ENCODE results near the gene C22orf15. TPM values are rescaled to one million over a fixed set of nuclear protein-coding genes. Genes with fewer than 3 reads are reported as not detected.

The C22orf15 gene
- total RNA-seq, 4 donors from 2014 or later, result not detected

DNA sequence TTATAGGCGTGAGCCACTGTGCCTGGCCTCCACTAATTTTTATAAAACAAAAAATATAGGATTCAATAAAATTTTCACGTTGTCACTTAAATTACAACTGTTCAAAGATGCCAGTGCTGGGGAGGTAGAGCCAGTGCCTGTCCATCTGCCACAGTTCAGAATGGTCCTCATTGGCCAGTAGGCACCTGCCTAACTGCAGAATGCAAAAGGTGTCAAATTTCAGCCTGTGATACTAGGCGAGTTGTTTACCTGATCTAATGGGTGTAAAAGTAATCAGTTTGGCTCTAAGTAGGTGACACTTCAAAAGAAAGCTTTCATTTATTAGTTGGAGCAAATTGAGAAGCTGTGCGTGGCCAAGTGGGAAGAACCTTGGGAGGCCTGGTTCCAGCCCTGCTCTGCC, 26.3 kb downstream of the C22orf15 start:
- no peak for DNase-seq (ENCODE audit: low spot score)
- TF ChIP-seq, protein P1, sequence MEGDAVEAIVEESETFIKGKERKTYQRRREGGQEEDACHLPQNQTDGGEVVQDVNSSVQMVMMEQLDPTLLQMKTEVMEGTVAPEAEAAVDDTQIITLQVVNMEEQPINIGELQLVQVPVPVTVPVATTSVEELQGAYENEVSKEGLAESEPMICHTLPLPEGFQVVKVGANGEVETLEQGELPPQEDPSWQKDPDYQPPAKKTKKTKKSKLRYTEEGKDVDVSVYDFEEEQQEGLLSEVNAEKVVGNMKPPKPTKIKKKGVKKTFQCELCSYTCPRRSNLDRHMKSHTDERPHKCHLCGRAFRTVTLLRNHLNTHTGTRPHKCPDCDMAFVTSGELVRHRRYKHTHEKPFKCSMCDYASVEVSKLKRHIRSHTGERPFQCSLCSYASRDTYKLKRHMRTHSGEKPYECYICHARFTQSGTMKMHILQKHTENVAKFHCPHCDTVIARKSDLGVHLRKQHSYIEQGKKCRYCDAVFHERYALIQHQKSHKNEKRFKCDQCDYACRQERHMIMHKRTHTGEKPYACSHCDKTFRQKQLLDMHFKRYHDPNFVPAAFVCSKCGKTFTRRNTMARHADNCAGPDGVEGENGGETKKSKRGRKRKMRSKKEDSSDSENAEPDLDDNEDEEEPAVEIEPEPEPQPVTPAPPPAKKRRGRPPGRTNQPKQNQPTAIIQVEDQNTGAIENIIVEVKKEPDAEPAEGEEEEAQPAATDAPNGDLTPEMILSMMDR (IDR thresholded peaks at IDR 0.05), result no peak
- no peak for ATAC-seq (ENCODE audit: low FRiP score)

DNA sequence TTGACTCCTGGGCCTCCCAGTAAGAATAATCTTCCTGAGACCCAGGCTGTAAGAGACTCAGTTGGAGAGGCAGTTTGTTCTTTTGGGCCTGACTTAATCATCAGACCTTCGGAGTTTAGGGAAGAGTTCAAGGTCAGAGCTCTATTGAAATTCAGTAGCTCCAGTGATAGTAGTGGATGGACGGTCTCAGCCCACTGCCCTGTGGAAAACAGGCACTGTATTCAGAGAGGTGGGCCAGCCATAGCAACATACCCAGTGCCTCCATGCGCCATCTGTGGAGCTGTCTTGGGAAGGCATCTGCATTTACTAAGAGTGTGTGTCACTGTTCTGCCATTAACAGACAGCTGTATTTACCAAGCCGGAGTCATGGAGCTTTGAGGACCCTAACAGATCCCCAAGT, 26.8 kb downstream of the C22orf15 start:
- DNase-seq (ENCODE audit: low spot score), result no peak
- no peak for ATAC-seq (ENCODE audit: low FRiP score)
- TF ChIP-seq, protein P1 (IDR thresholded peaks at IDR 0.05), result no peak

DNA sequence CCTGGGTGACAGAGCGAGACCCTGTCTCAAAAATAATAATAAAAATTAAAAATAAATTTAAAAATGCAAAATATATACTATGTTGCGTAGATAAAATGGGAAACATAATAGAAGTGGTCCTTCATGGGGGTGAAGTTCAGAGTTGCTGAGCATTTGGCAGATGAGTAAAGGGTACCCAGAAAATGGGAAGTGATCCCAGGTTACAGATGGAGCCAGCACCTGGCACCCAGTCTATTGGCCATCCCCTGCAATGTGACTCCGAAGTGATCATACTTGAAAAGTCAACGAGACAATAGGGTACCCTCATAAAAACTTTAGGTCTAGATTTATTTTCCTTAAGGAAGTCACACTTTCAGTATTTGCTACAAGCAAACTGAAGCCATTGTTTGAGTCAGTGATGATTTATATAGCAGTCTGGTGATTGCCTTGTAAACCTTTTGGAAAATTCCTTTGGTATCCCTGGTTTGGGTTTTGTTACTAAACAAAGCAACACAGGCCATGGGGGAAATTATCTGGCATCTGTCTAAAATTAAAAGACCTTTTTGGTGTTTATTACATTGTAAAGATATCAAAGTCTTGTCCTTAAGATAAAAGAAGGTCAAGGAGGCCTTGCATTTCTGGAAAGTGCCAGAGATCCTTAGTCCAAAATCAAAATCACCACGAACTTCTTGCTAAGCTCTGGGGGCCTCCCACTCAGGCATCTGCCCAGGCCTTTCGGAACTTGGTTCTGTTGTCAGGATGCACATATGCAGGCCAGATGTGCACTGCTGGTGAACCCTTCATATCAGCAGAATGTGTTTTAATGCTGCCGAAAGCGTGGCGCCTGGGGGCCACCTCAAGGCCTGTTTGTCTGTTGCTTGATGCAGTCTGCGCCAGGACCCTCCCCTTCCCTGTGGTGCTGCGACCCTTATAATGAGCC, 28.3 kb downstream of the C22orf15 start:
- TF ChIP-seq, protein P1 (IDR thresholded peaks at IDR 0.05), result no peak
- DNase-seq (ENCODE audit: low spot score), result no peak

DNA sequence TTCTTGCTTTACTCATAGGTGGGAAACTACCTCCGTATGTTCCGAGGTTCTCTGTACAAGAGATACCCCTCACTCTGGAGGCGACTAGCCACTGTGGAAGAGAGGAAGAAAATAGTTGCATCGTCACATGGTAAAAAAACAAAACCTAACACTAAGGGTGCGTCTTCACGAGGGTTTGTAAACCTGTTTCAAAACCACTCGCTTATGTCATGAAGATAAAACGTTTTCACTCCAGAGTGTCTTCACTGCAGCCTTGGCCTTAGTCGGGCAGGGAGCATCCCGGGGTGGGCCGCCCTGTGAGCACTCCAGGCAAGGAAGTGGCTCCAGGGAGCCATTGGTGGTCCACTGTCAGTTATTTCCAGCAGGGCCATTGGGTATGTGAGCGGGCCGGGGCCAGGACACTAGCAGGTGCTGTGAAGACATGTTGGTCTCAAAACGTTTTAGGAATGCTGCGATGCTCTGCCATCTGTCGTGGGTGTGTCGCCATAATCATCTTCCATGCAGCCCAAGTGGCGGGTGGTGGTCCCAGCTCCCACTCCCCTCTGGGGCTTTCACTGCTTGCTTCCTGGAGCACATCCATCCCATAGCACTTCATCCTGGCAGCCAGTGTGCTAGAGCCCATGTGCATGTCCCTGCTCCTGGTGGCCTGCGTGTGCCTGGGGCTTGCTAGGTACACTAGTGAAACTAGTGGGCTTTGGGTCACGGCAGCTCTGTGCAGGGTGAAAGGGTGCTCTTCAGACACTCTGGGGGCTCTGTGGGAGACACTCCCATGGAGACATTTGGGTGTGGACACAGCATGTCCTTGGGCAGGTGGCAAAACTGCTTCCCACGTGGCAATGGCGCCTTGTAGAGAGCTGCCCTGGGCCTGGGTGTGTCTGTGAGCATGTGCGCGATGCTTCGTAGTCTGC, 29.2 kb downstream of the C22orf15 start:
- ATAC-seq (ENCODE audit: low FRiP score), result no peak

More for the DNA sequence above, 28.3 kb downstream of the C22orf15 start:
- ATAC-seq (ENCODE audit: low FRiP score), result no peak

DNA sequence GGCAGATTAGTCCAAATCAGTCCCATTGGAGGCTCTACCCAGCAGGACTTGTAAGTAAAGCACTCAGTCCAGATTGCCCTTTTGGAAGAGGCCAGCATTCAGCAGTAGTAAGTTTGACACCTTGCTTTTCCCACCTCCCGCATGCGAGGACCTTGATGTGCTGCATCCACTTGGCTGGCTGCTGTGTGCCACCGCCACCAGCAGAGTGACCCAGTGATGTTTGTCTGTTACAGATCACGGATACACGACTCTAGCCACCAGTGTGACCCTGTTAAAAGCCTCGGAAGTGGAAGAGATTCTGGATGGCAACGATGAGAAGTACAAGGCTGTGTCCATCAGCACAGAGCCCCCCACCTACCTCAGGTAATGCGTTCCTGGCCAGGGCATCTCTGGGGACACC, 30.5 kb downstream of the C22orf15 start:
- no peak for ATAC-seq (ENCODE audit: low FRiP score)
- DNase-seq (ENCODE audit: low spot score), result no peak
- TF ChIP-seq, protein P1 (IDR thresholded peaks at IDR 0.05), result no peak

More for the DNA sequence above, 29.2 kb downstream of the C22orf15 start:
- TF ChIP-seq, protein P1 (IDR thresholded peaks at IDR 0.05), result no peak
- DNase-seq (ENCODE audit: low spot score), result no peak

DNA sequence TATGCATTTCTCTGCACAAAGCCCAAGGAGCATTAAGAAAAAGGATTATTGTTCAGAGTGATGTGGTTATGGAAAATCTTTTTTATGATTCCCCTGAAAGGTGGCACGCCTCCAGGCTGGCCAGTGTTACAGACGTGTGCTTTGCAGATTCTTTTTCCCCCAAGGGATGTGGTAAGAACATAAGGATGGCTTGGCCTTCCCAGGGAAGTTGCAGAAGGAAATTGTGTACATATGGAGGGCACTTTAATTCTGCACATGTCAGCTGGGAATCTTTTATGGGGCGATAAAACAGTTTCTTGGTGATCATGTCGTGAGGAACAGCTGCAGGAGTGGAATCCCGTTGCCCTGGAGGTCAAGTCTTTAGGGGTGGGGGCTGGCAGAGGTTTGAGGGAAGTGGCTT, 33.7 kb downstream of the C22orf15 start:
- no peak for DNase-seq (ENCODE audit: low spot score)
- no peak for ATAC-seq (ENCODE audit: low FRiP score)
- TF ChIP-seq, protein P1 (IDR thresholded peaks at IDR 0.05), result no peak
